Activated T-cell treated with anti-CD3 and anti-CD28 coated beads, Interleukin-2, amount 50 U/mL, for 4 hours (primary cell): ENCODE measurements around the gene LGALS7B. TPM values are rescaled to one million over a fixed set of nuclear protein-coding genes. Genes with fewer than 3 reads are reported as not detected.
"Not testable (repeated sequence)": the region's sequence is repeated elsewhere in the genome, so short reads cannot be mapped to it uniquely, and the experiment has no call there.

Source experiments
- ATAC-seq, 2 donors: fragments of 200-7000 bp; cut with Tn5 transposase; one replicate each; pipeline ENCODE4 v1.10.0; 2021
- DNase-seq: peaks from one replicate; pipeline ENCODE4 v3.0.0-alpha.2; 2020
- H3K27me3 Mint-ChIP-seq: one replicate; pipeline ENCODE4 v1.8.0; 2021; ENCODE audit warnings: low read depth, mixed read lengths
- H3K36me3 Mint-ChIP-seq: one replicate; pipeline ENCODE4 v1.8.0; 2022; ENCODE audit warnings: mixed read lengths; ENCODE audit not compliant: insufficient read depth
- H3K4me1 Mint-ChIP-seq: one replicate; pipeline ENCODE4 v1.8.0; 2021; ENCODE audit warnings: low read depth, mixed read lengths
- H3K4me3 Mint-ChIP-seq: one replicate; pipeline ENCODE4 v1.8.0; 2021; ENCODE audit warnings: mild to moderate bottlenecking, moderate library complexity, mixed read lengths
- H3K9me3 Mint-ChIP-seq: one replicate; pipeline ENCODE4 v1.8.0; 2021; ENCODE audit warnings: mixed read lengths
- total RNA-seq, 3 donors: library from RNA; stranded (reverse); gene quantifications; one replicate each; pipeline ENCODE4 v1.2.1, GENCODE V29; 2021

LGALS7B gene
- not detected for total RNA-seq

DNA sequence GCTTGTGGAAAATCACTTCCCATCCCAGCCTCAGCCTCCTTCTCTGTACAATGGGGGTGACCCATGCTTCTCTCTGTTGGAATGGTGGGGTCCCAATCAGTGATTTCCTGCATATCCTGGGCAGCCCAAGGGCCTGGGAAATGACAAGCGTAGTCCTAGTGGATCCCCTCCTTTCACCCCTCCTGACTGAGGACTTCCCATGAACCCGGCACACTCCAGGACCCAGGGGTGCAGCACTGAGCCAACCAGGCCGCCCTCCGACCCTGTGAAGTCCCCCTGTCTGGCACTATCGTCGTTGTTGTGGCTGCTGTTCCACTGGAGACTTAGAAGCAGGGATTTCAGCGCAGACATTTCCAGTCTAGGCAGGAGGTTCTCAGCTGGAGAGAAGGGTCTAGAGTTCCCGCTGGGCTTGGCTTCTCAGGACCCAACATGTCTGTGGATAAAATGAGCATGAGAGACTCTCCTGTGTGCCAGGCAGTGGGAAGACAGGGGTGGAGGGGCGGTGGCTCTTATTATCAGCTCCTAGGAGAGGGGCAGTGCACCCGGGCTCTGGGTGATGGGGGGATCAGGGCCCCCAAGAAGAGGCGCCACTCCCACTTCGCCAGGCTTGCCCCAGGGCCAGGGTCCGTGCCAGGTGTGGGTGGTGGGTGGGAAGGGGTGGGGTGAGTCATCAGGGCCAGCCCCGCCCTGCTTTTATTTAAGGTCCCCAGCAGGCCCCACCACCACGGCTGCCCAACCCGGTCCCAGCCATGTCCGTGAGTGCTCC lies at the start of gene LGALS7B:
Gene LGALS7B, plus strand, starts transcription at position 723 of the 766 bp plus-strand sequence. Its CDS starts 27 bp downstream, at position 750.
- ATAC-seq: no peak
- no peaks in the 10 kb centered on the region for H3K27me3 Mint-ChIP-seq

DNA sequence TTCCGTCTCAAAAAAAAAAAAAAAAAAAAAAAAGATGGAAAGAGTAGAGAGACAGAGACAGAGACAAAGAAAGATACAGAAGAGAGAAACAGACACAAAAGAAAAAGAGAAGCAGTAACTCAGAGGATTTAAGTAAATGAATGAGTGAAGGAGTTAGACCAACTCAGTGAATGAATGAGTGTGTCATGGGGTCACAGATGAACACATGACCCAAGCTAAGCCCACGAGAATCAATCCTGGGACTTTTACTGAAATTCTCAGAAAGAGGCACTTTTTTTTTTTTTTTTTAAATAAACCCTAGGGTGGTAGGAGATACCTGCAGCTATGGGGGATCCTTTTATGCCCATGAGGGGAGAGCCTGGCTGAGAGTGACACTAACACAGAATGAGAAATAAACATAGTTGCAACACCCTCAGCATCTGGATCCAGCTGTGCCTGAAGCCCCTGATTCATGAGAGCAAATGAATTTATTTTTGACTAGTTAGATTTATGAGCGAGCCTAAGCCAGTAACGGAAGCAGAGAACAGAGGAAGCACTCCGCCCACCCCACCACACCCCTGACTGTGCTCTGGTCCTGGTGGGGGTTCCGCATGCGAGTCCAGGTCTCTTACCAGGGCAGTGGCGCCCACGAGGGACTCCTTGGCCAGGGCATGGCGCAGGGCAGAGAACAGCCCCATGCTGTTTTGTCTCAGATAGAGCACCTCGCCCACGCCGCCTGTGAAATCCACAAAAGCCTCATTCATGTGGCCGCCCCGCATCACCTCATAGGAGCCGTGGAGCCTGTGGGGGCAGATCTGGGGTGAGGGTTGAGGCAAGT lies 49.4 kb upstream of the LGALS7B start:
- Mint-ChIP-seq H3K9me3 (no peaks in the 10 kb centered on the region), H3K4me1 (peaks cover 29% of the 10 kb centered on the region), H3K27me3 (peaks cover 2% of the 10 kb centered on the region), H3K36me3 (peaks cover 2% of the 10 kb centered on the region), H3K4me3 (no peak overlapping the region)
- DNase-seq (no peak), ATAC-seq (peak in 1 of 2 donors; percentile 10)

More for the DNA sequence above, at the start of gene LGALS7B:
- Mint-ChIP-seq H3K9me3 (no peaks in the 10 kb centered on the region), H3K4me1 (peaks cover 4% of the 10 kb centered on the region), H3K4me3 (no peak within 1 kb of the TSS), H3K36me3 (no peaks in the 10 kb centered on the region)
- no peak for DNase-seq

DNA sequence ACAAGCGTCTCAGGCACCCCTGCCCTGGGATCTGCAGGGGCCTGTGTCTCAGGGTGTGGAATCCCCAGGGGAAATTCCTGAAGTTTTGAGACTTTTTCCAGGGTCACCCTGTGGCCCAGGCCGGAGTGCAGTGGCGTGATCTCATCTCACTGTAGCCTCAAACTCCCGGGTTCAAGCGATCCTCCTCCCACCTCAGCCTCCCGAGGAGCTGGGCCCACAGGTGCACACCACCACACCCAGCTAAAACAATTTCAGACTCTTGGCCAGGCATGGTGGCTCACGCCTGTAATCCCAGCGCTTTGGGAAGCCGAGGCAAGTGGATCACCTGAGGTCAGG lies 48.8 kb upstream of the LGALS7B start:
- no peak overlapping the region for H3K4me3 Mint-ChIP-seq
- H3K4me1 Mint-ChIP-seq: peaks cover 23% of the 10 kb centered on the region
- ATAC-seq (peak in 1 of 2 donors; percentile 4), DNase-seq (no peak)
- peaks cover 2% of the 10 kb centered on the region for H3K36me3 Mint-ChIP-seq
- H3K9me3 Mint-ChIP-seq: no peaks in the 10 kb centered on the region
- H3K27me3 Mint-ChIP-seq: peaks cover 2% of the 10 kb centered on the region

GRCh38 chr19:38740932-38741331 lies 48.1 kb upstream of the LGALS7B start:
- Mint-ChIP-seq H3K36me3 (peaks cover 2% of the 10 kb centered on the region), H3K4me1 (peaks cover 21% of the 10 kb centered on the region), H3K4me3 (no peak overlapping the region), H3K27me3 (peaks cover 2% of the 10 kb centered on the region), H3K9me3 (no peaks in the 10 kb centered on the region)
- DNase-seq (no peak), ATAC-seq (no peak)

DNA sequence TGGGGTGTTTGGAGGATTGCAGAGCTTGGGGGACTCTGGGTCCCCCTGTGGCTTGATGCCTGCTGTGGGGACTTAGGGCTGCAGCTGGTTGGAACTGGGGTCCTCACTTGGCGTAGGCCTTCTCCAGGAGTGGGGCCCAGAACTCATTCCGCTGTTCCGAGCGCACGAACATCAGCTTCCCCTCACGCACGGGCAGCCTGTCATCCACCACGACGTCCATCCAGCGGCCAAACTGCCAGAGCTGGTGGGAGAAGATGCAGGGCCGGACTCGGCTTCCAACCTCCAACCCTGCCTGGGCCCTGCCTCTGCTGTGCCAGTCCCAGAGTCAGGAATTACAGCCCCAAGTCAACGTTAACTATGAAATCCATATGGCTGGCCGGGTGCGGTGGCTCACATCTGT lies 47.3 kb upstream of the LGALS7B start:
- Mint-ChIP-seq H3K9me3 (no peaks in the 10 kb centered on the region), H3K36me3 (peaks cover 2% of the 10 kb centered on the region), H3K27me3 (peaks cover 2% of the 10 kb centered on the region), H3K4me3 (no peak overlapping the region), H3K4me1 (peaks cover 18% of the 10 kb centered on the region)
- ATAC-seq (no peak), DNase-seq (no peak)

GRCh38 chr19:38742296-38742695 lies 46.7 kb upstream of the LGALS7B start:
- H3K9me3 Mint-ChIP-seq: no peaks in the 10 kb centered on the region
- H3K4me1 Mint-ChIP-seq: peaks cover 18% of the 10 kb centered on the region
- ATAC-seq: no peak
- H3K4me3 Mint-ChIP-seq: no peak overlapping the region
- peaks cover 2% of the 10 kb centered on the region for H3K36me3 Mint-ChIP-seq
- H3K27me3 Mint-ChIP-seq: peaks cover 2% of the 10 kb centered on the region
- no peak for DNase-seq

DNA sequence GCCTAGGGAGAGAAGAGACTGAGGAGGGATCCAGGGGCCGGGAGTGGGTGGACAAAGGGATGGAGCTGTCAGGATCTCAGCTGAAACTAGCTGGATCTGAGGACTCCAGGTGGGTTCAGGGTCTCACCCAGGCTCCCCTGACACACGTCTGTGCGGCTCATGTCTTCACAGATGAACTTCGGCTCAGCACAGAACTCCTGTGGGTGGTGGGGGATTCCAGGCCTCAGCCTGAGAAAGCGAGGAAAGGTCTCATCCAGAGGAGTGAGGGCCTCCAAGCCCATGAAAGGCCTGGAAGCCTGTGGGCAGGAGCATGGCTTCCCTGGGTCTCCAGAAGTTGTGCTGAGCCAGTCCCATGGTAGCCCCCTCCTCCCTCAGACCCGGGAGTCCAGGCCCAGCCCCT lies 46.1 kb upstream of the LGALS7B start:
- H3K4me1 Mint-ChIP-seq: peaks cover 13% of the 10 kb centered on the region
- no peaks in the 10 kb centered on the region for H3K9me3 Mint-ChIP-seq
- ATAC-seq (no peak), DNase-seq (no peak)
- H3K4me3 Mint-ChIP-seq: no peak overlapping the region
- H3K27me3 Mint-ChIP-seq: no peaks in the 10 kb centered on the region
- peaks cover 2% of the 10 kb centered on the region for H3K36me3 Mint-ChIP-seq

GRCh38 chr19:38743394-38744297 lies 45.4 kb upstream of the LGALS7B start:
- Mint-ChIP-seq H3K36me3 (peaks cover under 1% of the 10 kb centered on the region), H3K27me3 (no peaks in the 10 kb centered on the region), H3K9me3 (no peaks in the 10 kb centered on the region), H3K4me1 (peaks cover 9% of the 10 kb centered on the region), H3K4me3 (no peak overlapping the region)
- no peak for ATAC-seq
- DNase-seq: no peak

DNA sequence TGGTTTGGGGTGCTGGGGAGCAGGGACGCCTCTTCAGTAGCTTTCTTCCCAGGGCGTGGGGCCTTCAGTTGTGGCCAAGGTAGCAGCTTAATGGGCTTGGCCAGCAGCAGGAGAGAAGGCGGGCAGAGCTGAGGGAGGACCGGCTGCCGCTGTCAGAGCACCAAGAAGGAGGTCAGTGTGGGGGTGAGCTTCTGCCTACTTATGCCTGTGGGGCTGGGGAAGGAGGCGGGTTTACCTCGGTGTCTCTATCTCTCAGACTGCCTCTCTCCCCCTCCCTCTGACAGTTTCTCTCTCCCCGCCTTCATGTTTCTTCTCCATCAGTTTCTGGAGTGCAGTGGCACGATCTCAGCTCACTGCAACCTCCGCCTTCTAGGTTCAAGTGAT lies 44.7 kb upstream of the LGALS7B start, which contains the start of gene CAPN12:
Gene CAPN12, minus strand, starts transcription at position 177 of the 384 bp plus-strand sequence. CDS start 309 bp downstream, outside the sequence.
- H3K36me3 Mint-ChIP-seq: no peaks in the 10 kb centered on the region
- H3K9me3 Mint-ChIP-seq: no peaks in the 10 kb centered on the region
- H3K4me3 Mint-ChIP-seq: no peak within 1 kb of the TSS

GRCh38 chr19:38744874-38745273 lies 44.1 kb upstream of the LGALS7B start:
- no peak overlapping the region for H3K4me3 Mint-ChIP-seq
- H3K27me3 Mint-ChIP-seq: no peaks in the 10 kb centered on the region
- no peaks in the 10 kb centered on the region for H3K9me3 Mint-ChIP-seq
- ATAC-seq: no peak
- DNase-seq: no peak
- H3K4me1 Mint-ChIP-seq: peaks cover under 1% of the 10 kb centered on the region
- no peaks in the 10 kb centered on the region for H3K36me3 Mint-ChIP-seq

More for the DNA sequence above, 44.7 kb upstream of the LGALS7B start, which contains the start of gene CAPN12:
- H3K27me3 Mint-ChIP-seq: no peaks in the 10 kb centered on the region
- ATAC-seq (no peak), DNase-seq (no peak)
- H3K4me1 Mint-ChIP-seq: peaks cover 7% of the 10 kb centered on the region

DNA sequence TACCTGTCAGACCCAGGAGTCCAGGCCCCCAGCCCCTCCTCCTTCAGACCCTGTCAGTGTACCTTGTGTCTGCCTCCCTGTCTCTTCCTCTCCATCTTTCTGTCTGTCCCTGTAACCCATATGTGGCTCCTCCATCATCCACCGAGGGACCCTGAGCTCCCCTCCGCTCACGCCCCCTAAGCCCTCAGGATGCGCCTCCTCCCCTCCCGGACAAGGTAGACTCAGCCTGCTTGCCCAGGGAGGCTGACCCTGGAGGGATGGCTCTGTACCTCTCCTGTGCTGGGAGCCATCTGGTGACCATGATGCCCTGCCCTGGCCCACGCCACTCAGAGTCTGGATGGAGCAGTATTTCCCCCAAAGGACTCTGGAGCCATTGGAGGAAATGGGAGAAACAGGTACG lies 43.7 kb upstream of the LGALS7B start:
- ATAC-seq (no peak), DNase-seq (no peak)
- H3K27me3 Mint-ChIP-seq: no peaks in the 10 kb centered on the region
- H3K4me1 Mint-ChIP-seq: no peaks in the 10 kb centered on the region
- H3K36me3 Mint-ChIP-seq: no peaks in the 10 kb centered on the region
- no peak overlapping the region for H3K4me3 Mint-ChIP-seq
- H3K9me3 Mint-ChIP-seq: no peaks in the 10 kb centered on the region

DNA sequence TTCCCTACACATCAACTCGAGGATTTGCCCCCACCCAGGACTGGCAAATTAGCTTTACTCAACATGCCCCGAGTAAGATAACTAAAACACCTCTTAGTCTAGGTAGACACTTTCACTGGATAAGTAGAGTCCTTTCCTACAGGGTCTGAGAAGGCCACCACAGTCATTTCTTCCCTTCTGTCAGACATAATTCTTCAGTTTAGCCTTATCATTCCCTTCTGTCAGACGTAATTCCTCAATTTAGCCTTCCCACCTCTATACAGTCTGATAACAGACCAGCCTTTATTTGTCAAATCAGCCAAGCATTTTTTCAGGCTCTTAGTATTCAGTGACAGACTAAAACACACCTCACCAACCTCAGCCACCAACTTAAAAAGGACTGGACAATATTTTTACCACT lies 35.2 kb upstream of the LGALS7B start:
- H3K4me1 Mint-ChIP-seq, DNase-seq, H3K9me3 Mint-ChIP-seq, H3K4me3 Mint-ChIP-seq, H3K36me3 Mint-ChIP-seq, ATAC-seq, H3K27me3 Mint-ChIP-seq: not testable (repeated sequence)

DNA sequence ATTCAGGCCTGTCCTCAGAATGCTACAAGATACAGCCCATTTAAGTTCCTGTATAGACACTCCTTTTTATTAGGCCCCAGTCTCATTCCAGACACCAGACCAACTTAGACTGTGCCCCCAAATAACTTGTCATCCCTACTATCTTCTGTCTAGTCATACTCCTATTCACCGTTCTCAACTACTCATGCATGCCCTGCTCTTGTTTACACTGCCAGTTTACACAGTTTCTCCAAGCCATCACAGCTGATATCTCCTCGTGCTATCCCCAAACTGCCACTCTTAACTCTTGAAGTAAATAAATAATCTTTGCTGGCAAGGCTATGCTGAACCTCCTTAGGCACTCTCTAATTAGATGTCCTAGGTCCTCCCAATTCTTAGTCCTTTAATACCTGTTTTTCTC lies 34.8 kb upstream of the LGALS7B start:
- DNase-seq, H3K9me3 Mint-ChIP-seq, ATAC-seq, H3K4me1 Mint-ChIP-seq, H3K4me3 Mint-ChIP-seq, H3K36me3 Mint-ChIP-seq, H3K27me3 Mint-ChIP-seq: not testable (repeated sequence)

DNA sequence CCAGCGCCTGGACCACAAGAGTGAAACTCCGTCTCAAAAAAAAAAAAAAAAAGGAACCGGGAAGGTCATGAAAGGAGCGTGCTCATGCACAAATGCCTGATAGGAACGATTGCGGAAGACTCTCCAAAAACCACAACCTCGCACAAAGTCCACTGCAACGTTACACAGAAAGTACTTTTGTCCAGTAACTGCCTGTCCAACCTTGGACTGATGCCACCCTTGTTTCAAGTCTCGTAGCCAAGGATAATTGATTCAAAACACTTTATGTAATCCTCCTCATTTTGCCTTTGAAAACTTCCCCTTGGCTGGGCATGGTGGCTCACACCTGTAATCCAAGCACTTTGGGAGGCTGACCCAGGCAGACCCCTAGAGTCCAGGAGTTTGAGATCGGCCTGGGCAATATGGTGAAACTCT lies 29.4 kb upstream of the LGALS7B start:
- H3K4me1 Mint-ChIP-seq: no peaks in the 10 kb centered on the region
- no peaks in the 10 kb centered on the region for H3K36me3 Mint-ChIP-seq
- H3K4me3 Mint-ChIP-seq: no peak overlapping the region
- H3K27me3 Mint-ChIP-seq: no peaks in the 10 kb centered on the region
- DNase-seq: no peak
- peaks cover 3% of the 10 kb centered on the region for H3K9me3 Mint-ChIP-seq
- no peak for ATAC-seq
